K562 (cell line): ENCODE data around the gene SERHL2. TPM values are rescaled to one million over a fixed set of nuclear protein-coding genes. Genes with fewer than 3 reads are reported as not detected.

ENCODE experiments used
- ATAC-seq: fragments of 200-7000 bp; cut with Tn5 transposase; 3 replicates; pipeline ENCODE4 v1.9.1; 2020; ENCODE audit warnings: moderate library complexity
- BruUV-seq: library from RNA; stranded (reverse); fragments of 400-500 nt; replicated peaks from 2 replicates; lab custom pipeline; 2021; lab: Mats Ljungman, UMichigan
- CTCF ChIA-PET: fragments of 300-600 bp; formaldehyde crosslinking; extraction: SDS; loops from one replicate; lab custom pipeline; 2021; ENCODE audit warnings: low intra/inter-chr PET ratio; lab: Yijun Ruan, JAX
- POLR2A ChIA-PET: fragments of 300-600, 350-650 bp; sonication (Branson Sonifier 250); formaldehyde crosslinking; extraction: SDS; loops from one replicate; lab custom pipeline; 2021; ENCODE audit warnings: antibody characterized with exemption, inconsistent platforms; lab: Yijun Ruan, JAX
- DNase-seq, 4 experiments: peaks; one replicate each; pipeline versions ENCODE4 v3.0.0 to v3.0.0-alpha.2; 2011 to 2018; ENCODE audit warnings: low spot score in 3 of 4, mixed read lengths in 3 of 4; ENCODE audit errors: extremely low read depth in 1 of 4
- FAIRE-seq: peaks from 2 replicates; lab custom pipeline; 2011; peaks lifted over from hg19 to GRCh38; lab: Jason Lieb, UNC
- H2AFZ ChIP-seq: 2 replicates; pipeline ENCODE4 v1.6.0; 2011; ENCODE audit warnings: low read depth, low read length, control low read depth, inconsistent platforms
- H3K27ac ChIP-seq: fragments of 200-600 bp; 3 replicates; pipeline ENCODE4 v1.8.0; 2011; ENCODE audit warnings: low read depth, mild to moderate bottlenecking, control low read depth, inconsistent platforms, low read length, moderate library complexity, mixed read lengths; ENCODE audit errors: extremely low read depth
- H3K27me3 ChIP-seq, 2 experiments: fragments of 300-600 bp in 1 of 2; 2 replicates in 1 of 2; 3 replicates in 1 of 2; pipeline versions ENCODE4 v1.6.0 to v1.8.0; 2011; ENCODE audit warnings: inconsistent platforms in 2 of 2, low read length in 2 of 2, mild to moderate bottlenecking in 1 of 2, mixed read lengths in 1 of 2, moderate library complexity in 1 of 2; ENCODE audit not compliant: control insufficient read depth in 2 of 2, insufficient read depth in 2 of 2
- H3K36me3 ChIP-seq: fragments of 300-600 bp; 3 replicates; pipeline ENCODE4 v1.8.0; 2011; ENCODE audit warnings: mild to moderate bottlenecking, low read length, inconsistent platforms; ENCODE audit not compliant: control insufficient read depth, insufficient read depth
- H3K4me1 ChIP-seq, 2 experiments: fragments of 200-600 bp in 1 of 2; replicated peaks in 1 of 2; 2 replicates in 1 of 2; 3 replicates in 1 of 2; pipeline versions ENCODE4 v1.5.1 to v1.8.0; 2011; ENCODE audit warnings: inconsistent platforms in 2 of 2, low read length in 2 of 2, mild to moderate bottlenecking in 1 of 2, mixed read lengths in 1 of 2, moderate library complexity in 1 of 2; ENCODE audit not compliant: control insufficient read depth in 2 of 2, insufficient read depth in 2 of 2
- H3K4me2 ChIP-seq: 2 replicates; pipeline ENCODE4 v1.6.1; 2011; ENCODE audit warnings: low read length, control low read depth, inconsistent platforms, mixed read lengths; ENCODE audit not compliant: insufficient read depth
- H3K4me3 ChIP-seq: fragments of 200-600 bp; sonication (generic), shearing (Covaris generic); 2 replicates; pipeline ENCODE4 v1.5.1; 2016; ENCODE audit warnings: control low read depth, inconsistent platforms
- H3K79me2 ChIP-seq: fragments of 200-600 bp; 3 replicates; pipeline ENCODE4 v1.8.0; 2011; ENCODE audit warnings: low read length, inconsistent platforms; ENCODE audit not compliant: control insufficient read depth, insufficient read depth
- H3K9ac ChIP-seq, 2 experiments: 2 replicates each; pipeline versions ENCODE4 v1.6.0 to v1.6.1; 2011; ENCODE audit warnings: low read depth in 2 of 2, low read length in 2 of 2, control low read depth in 1 of 2, inconsistent platforms in 1 of 2, mild to moderate bottlenecking in 1 of 2, mixed read lengths in 1 of 2; ENCODE audit not compliant: insufficient read depth in 1 of 2
- H3K9me1 ChIP-seq: one replicate; pipeline ENCODE4 v1.6.0; 2011; ENCODE audit warnings: inconsistent platforms, mild to moderate bottlenecking, low read length, moderate library complexity; ENCODE audit not compliant: control insufficient read depth, insufficient read depth
- H3K9me3 ChIP-seq: replicated peaks from 2 replicates; pipeline ENCODE4 v1.5.1; 2011; ENCODE audit warnings: low read depth, low read length, inconsistent platforms; ENCODE audit not compliant: control insufficient read depth, insufficient read depth
- H4K20me1 ChIP-seq: replicated peaks from 2 replicates; pipeline ENCODE4 v1.6.1; 2011; ENCODE audit warnings: low read length, inconsistent platforms, mixed read lengths; ENCODE audit not compliant: control insufficient read depth, insufficient read depth
- ASH1L ChIP-seq: fragments of 450-650 bp; IDR thresholded peaks from 2 replicates; pipeline ENCODE4 v1.6.1; 2018; ENCODE audit warnings: borderline replicate concordance, mild to moderate bottlenecking, low read depth; ENCODE audit not compliant: partially characterized antibody
- GABPB2 ChIP-seq: fragments of 250-450 bp; sonication (Bioruptor Pico); conservative IDR thresholded peaks from 2 replicates; pipeline ENCODE4 v1.5.1; 2021; ENCODE audit warnings: mild to moderate bottlenecking
- GMEB1 ChIP-seq: fragments of 250-450 bp; sonication (Bioruptor Pico); IDR thresholded peaks from 2 replicates; pipeline ENCODE4 v1.4.0; 2020; ENCODE audit warnings: mild to moderate bottlenecking
- HMG20B ChIP-seq: fragments of 250-450 bp; sonication (Bioruptor Pico); IDR thresholded peaks from 2 replicates; pipeline ENCODE4 v1.5.0; 2021; ENCODE audit warnings: mild to moderate bottlenecking
- HOMEZ ChIP-seq: fragments of 250-450 bp; sonication (Bioruptor Pico); IDR thresholded peaks from 2 replicates; pipeline ENCODE4 v1.4.0; 2020; ENCODE audit warnings: mild to moderate bottlenecking, moderate library complexity
- MTA1 ChIP-seq: fragments of 450-650 bp; IDR thresholded peaks from 2 replicates; pipeline ENCODE4 v1.6.1; 2017; ENCODE audit warnings: borderline replicate concordance
- NEUROD1 ChIP-seq: fragments of 150-350 bp; IDR thresholded peaks from 2 replicates; pipeline ENCODE4 v1.6.1; 2014; ENCODE audit warnings: borderline replicate concordance, low read length, low read depth; ENCODE audit not compliant: partially characterized antibody
- NR2C2 ChIP-seq, 2 experiments: fragments of 200-800 bp in 1 of 2; sonication (Bioruptor generic) in 1 of 2; sonication (generic) in 1 of 2; formaldehyde crosslinking in 1 of 2; IDR thresholded peaks; 2 replicates each; pipeline versions ENCODE4 v1.6.1 to v1.8.0; 2016 to 2022; ENCODE audit warnings: mild to moderate bottlenecking in 1 of 2, missing compliant biosample characterization in 1 of 2, missing genetic modification characterization in 1 of 2, missing genetic modification reagents in 1 of 2
- PHB ChIP-seq: fragments of 250-450 bp; sonication (Bioruptor Pico); IDR thresholded peaks from 2 replicates; pipeline ENCODE4 v1.5.0; 2021
- PREB ChIP-seq: sonication (generic); formaldehyde crosslinking; IDR thresholded peaks from 2 replicates; pipeline ENCODE4 v1.8.1; 2023; ENCODE audit warnings: mild to moderate bottlenecking, missing genetic modification reagents
- SP1 ChIP-seq: sonication (generic); formaldehyde crosslinking; IDR thresholded peaks from 2 replicates; pipeline ENCODE4 v1.8.1; 2022; ENCODE audit warnings: mild to moderate bottlenecking, missing genetic modification reagents
- STAT5B ChIP-seq: fragments of 250-450 bp; sonication (Bioruptor Pico); IDR thresholded peaks from 2 replicates; pipeline ENCODE4 v1.8.0; 2021; ENCODE audit warnings: mild to moderate bottlenecking, inconsistent platforms
- TARDBP ChIP-seq: fragments of 450-650 bp; IDR thresholded peaks from 2 replicates; pipeline ENCODE4 v1.6.1; 2016
- ZBED1 ChIP-seq: IDR thresholded peaks from 2 replicates; pipeline ENCODE4 v1.6.1; 2014
- ZNF143 ChIP-seq: sonication (generic); formaldehyde crosslinking; IDR thresholded peaks from 2 replicates; pipeline ENCODE4 v1.9.0; 2022; ENCODE audit warnings: mild to moderate bottlenecking, missing genetic modification reagents
- ZNF695 ChIP-seq: fragments of 450-650 bp; formaldehyde crosslinking; IDR thresholded peaks from 2 replicates; pipeline ENCODE4 v1.4.0; 2020; ENCODE audit warnings: mild to moderate bottlenecking, moderate library complexity
- ZNF764 ChIP-seq: fragments of 250-450 bp; sonication (Bioruptor Pico); IDR thresholded peaks from 2 replicates; pipeline ENCODE4 v1.4.0; 2020; ENCODE audit warnings: low read depth, mild to moderate bottlenecking, moderate library complexity
- ZNF77 ChIP-seq: fragments of 250-450 bp; sonication (Bioruptor Pico); IDR thresholded peaks from 2 replicates; pipeline ENCODE4 v1.5.0; 2020
- WGBS: fragments of 100-300 bp; shearing (Covaris generic); methylation state at CpG from one replicate; pipeline ENCODE4 v1.1.6; 2016; ENCODE audit warnings: low coverage, mixed read lengths; ENCODE audit not compliant: insufficient coverage; ENCODE audit errors: missing lambda C conversion rate; 5-methylcytosine and 5-hydroxymethylcytosine counted together
- in situ Hi-C: fragments of 300-500 bp; cut with MboI; formaldehyde crosslinking; loops from 4 replicates; pipeline ENCODE4 v1.15.0; 2018; ENCODE audit warnings: inconsistent platforms, mixed read lengths
- intact Hi-C: fragments of 100-400 bp; cut with micrococcal nuclease; formaldehyde crosslinking; loops from 2 replicates; pipeline ENCODE4 v1.14.2; 2022
- polyA plus RNA-seq, 8 experiments: library from polyadenylated mRNA; depleted of rRNA in 4 of 8; stranded (reverse) in 5 of 8; unstranded in 3 of 8; fragments of >200 nt; fragmentation: Nextera tagmentation in 2 of 8; fragmentation: Illumina TruSeq in 1 of 8; extraction: Ambion mirVana in 2 of 8; extraction: Trizol in 1 of 8; gene quantifications; 2 replicates each; pipeline versions ENCODE4 v1.2.1 to v1.2.3, GENCODE V29; 2011 to 2014; ENCODE audit warnings: inconsistent platforms in 1 of 8, missing spikeins in 1 of 8
- total RNA-seq, 7 experiments: library from RNA; depleted of rRNA in 6 of 7; stranded (reverse); fragments of >200 nt in 6 of 7; fragmentation: Illumina TruSeq in 2 of 7; extraction: Trizol in 2 of 7; gene quantifications; 2 replicates each; pipeline versions ENCODE4 v1.2.1 to v1.2.3, GENCODE V29; 2011 to 2021; ENCODE audit warnings: low replicate concordance in 1 of 7

SERHL2 gene
- total and polyA plus RNA-seq, 9 of the 15 experiments (the other 6 are each of a cell fraction or from before 2014, with no cell fraction given) = 19.9 to 62.6 (median 25.2) TPM

- Histone ChIP-seq H3K4me3 (no peak overlapping the region; the same call in 1 of the 2 replicates), H3K9ac (peak overlapping the region; percentile 93 to 97), H3K9me3 (no peaks in the 10 kb centered on the region), H3K4me1 (peaks cover 15 to 49% of the 10 kb centered on the region in 2 experiments; a peak in 4 of 5 replicates), H3K79me2 (peaks cover 43% of the 10 kb centered on the region), H3K4me2 (peak overlapping the region; percentile 80), H3K9me1 (no peaks in the 10 kb centered on the region), H3K27me3 (no peaks in the 10 kb centered on the region), H3K27ac (peak overlapping the region; percentile 95), H4K20me1 (0 out of 2 replicates have a peak, but pooled peaks cover 16% of the 10 kb centered on the region), H3K36me3 (peaks cover 40% of the 10 kb centered on the region; the same call in 2 of the 3 replicates), H2AFZ (peak overlapping the region; percentile 72; the same call in 1 of the 2 replicates)
- ChIA-PET CTCF (interaction anchor here (0.6 kb wide), 1 partner anchor 445 kb away, joined by 6 read pairs; no protein-coding TSS in a partner anchor), POLR2A (interaction anchor here (0.6 to 3.1 kb wide), 51 partner anchors 9 to 731 kb away, joined by 3 to 46 read pairs (median 4); partner anchors contain the start of genes ARFGAP3, ATP5MGL, CENPM and CYB5R3)
- DNase-seq = peak; percentile 58 to 96 (median 74)
- intact Hi-C loops = no loop called here
- TSS peak; percentile 100 for BruUV-seq
- in situ Hi-C loops = no loop called here
- no peak for FAIRE-seq
- 2% methylated on average over 34 of the region's 35 CpGs for WGBS
- peak; percentile 88 for ATAC-seq
- no peak for TF ChIP-seq PREB (CRISPR knock-in tag)
- peak; percentile 94 for TF ChIP-seq HMG20B
- peak; percentile 78; the same call in 1 of the 2 replicates for TF ChIP-seq ZNF143 (CRISPR knock-in tag)
- TF ChIP-seq ASH1L = peak; percentile 72
- no peak for TF ChIP-seq GMEB1 (CRISPR knock-in tag)
- peak; percentile 99 for TF ChIP-seq PHB (CRISPR knock-in tag)
- TF ChIP-seq TARDBP = peak; percentile 88
- no peak for TF ChIP-seq STAT5B (CRISPR knock-in tag)
- peak; percentile 88; the same call in 1 of the 2 replicates for TF ChIP-seq ZNF695 (CRISPR knock-in tag)
- peak; percentile 100 for TF ChIP-seq ZBED1
- peak; percentile 84 for TF ChIP-seq ZNF764 (CRISPR knock-in tag)
- TF ChIP-seq HOMEZ (CRISPR knock-in tag) = no peak
- peak; percentile 67 for TF ChIP-seq MTA1
- TF ChIP-seq SP1 (CRISPR knock-in tag) = peak; percentile 94
- TF ChIP-seq NR2C2 (CRISPR knock-in tag; IDR thresholded peaks at IDR 0.05) = peak; percentile 73
- peak; percentile 90 for TF ChIP-seq NR2C2 (tag; IDR thresholded peaks at IDR 0.05)
- peak; percentile 93 for TF ChIP-seq GABPB2
- peak; percentile 94 for TF ChIP-seq ZNF77 (CRISPR knock-in tag)
- peak; percentile 56 for TF ChIP-seq NEUROD1
Observed at GRCh38 chr22:42615092-42615859, 61.5 kb downstream of the SERHL2 start.
